SK-N-MC (cell line): ENCODE data around the gene MATCAP1.

Source experiments
- EZH2 ChIP-seq: fragments of 200-600 bp; sonication (generic); IDR thresholded peaks from one replicate; pipeline ENCODE4 v1.6.1; 2017; ENCODE audit warnings: antibody characterized with exemption
- POLR2AphosphoS5 ChIP-seq: IDR thresholded peaks from 2 replicates; pipeline ENCODE4 v1.6.1; 2012; ENCODE audit warnings: mild to moderate bottlenecking, low read depth, low read length, borderline replicate concordance

- no peak for TF ChIP-seq POLR2AphosphoS5
- TF ChIP-seq EZH2 = no peak
Measured at GRCh38 chr16:67202426-67202825, 18.7 kb upstream of the MATCAP1 start.
